K562 (cell line): ENCODE data around the gene FRMD4A. TPM values are rescaled to one million over a fixed set of nuclear protein-coding genes. Genes with fewer than 3 reads are reported as not detected.

ENCODE experiments used
- ATAC-seq: fragments of 200-7000 bp; cut with Tn5 transposase; 3 replicates; pipeline ENCODE4 v1.9.1; 2020; ENCODE audit warnings: moderate library complexity
- BruUV-seq: library from RNA; stranded (reverse); fragments of 400-500 nt; replicated peaks from 2 replicates; lab custom pipeline; 2021; lab: Mats Ljungman, UMichigan
- CTCF ChIA-PET: fragments of 300-600 bp; formaldehyde crosslinking; extraction: SDS; loops from one replicate; lab custom pipeline; 2021; ENCODE audit warnings: low intra/inter-chr PET ratio; lab: Yijun Ruan, JAX
- POLR2A ChIA-PET: fragments of 300-600, 350-650 bp; sonication (Branson Sonifier 250); formaldehyde crosslinking; extraction: SDS; loops from one replicate; lab custom pipeline; 2021; ENCODE audit warnings: antibody characterized with exemption, inconsistent platforms; lab: Yijun Ruan, JAX
- DNase-seq, 4 experiments: peaks; one replicate each; pipeline versions ENCODE4 v3.0.0 to v3.0.0-alpha.2; 2011 to 2018; ENCODE audit warnings: low spot score in 3 of 4, mixed read lengths in 3 of 4; ENCODE audit errors: extremely low read depth in 1 of 4
- FAIRE-seq: peaks from 2 replicates; lab custom pipeline; 2011; peaks lifted over from hg19 to GRCh38; lab: Jason Lieb, UNC
- H2AFZ ChIP-seq: 2 replicates; pipeline ENCODE4 v1.6.0; 2011; ENCODE audit warnings: low read depth, low read length, control low read depth, inconsistent platforms
- H3K27ac ChIP-seq: fragments of 200-600 bp; 3 replicates; pipeline ENCODE4 v1.8.0; 2011; ENCODE audit warnings: low read depth, mild to moderate bottlenecking, control low read depth, inconsistent platforms, low read length, moderate library complexity, mixed read lengths; ENCODE audit errors: extremely low read depth
- H3K27me3 ChIP-seq, 2 experiments: fragments of 300-600 bp in 1 of 2; 2 replicates in 1 of 2; 3 replicates in 1 of 2; pipeline versions ENCODE4 v1.6.0 to v1.8.0; 2011; ENCODE audit warnings: inconsistent platforms in 2 of 2, low read length in 2 of 2, mild to moderate bottlenecking in 1 of 2, mixed read lengths in 1 of 2, moderate library complexity in 1 of 2; ENCODE audit not compliant: control insufficient read depth in 2 of 2, insufficient read depth in 2 of 2
- H3K36me3 ChIP-seq: fragments of 300-600 bp; 3 replicates; pipeline ENCODE4 v1.8.0; 2011; ENCODE audit warnings: mild to moderate bottlenecking, low read length, inconsistent platforms; ENCODE audit not compliant: control insufficient read depth, insufficient read depth
- H3K4me1 ChIP-seq, 2 experiments: fragments of 200-600 bp in 1 of 2; replicated peaks in 1 of 2; 2 replicates in 1 of 2; 3 replicates in 1 of 2; pipeline versions ENCODE4 v1.5.1 to v1.8.0; 2011; ENCODE audit warnings: inconsistent platforms in 2 of 2, low read length in 2 of 2, mild to moderate bottlenecking in 1 of 2, mixed read lengths in 1 of 2, moderate library complexity in 1 of 2; ENCODE audit not compliant: control insufficient read depth in 2 of 2, insufficient read depth in 2 of 2
- H3K4me2 ChIP-seq: 2 replicates; pipeline ENCODE4 v1.6.1; 2011; ENCODE audit warnings: low read length, control low read depth, inconsistent platforms, mixed read lengths; ENCODE audit not compliant: insufficient read depth
- H3K4me3 ChIP-seq: fragments of 200-600 bp; sonication (generic), shearing (Covaris generic); 2 replicates; pipeline ENCODE4 v1.5.1; 2016; ENCODE audit warnings: control low read depth, inconsistent platforms
- H3K79me2 ChIP-seq: fragments of 200-600 bp; 3 replicates; pipeline ENCODE4 v1.8.0; 2011; ENCODE audit warnings: low read length, inconsistent platforms; ENCODE audit not compliant: control insufficient read depth, insufficient read depth
- H3K9ac ChIP-seq, 2 experiments: 2 replicates each; pipeline versions ENCODE4 v1.6.0 to v1.6.1; 2011; ENCODE audit warnings: low read depth in 2 of 2, low read length in 2 of 2, control low read depth in 1 of 2, inconsistent platforms in 1 of 2, mild to moderate bottlenecking in 1 of 2, mixed read lengths in 1 of 2; ENCODE audit not compliant: insufficient read depth in 1 of 2
- H3K9me1 ChIP-seq: one replicate; pipeline ENCODE4 v1.6.0; 2011; ENCODE audit warnings: inconsistent platforms, mild to moderate bottlenecking, low read length, moderate library complexity; ENCODE audit not compliant: control insufficient read depth, insufficient read depth
- H3K9me3 ChIP-seq: replicated peaks from 2 replicates; pipeline ENCODE4 v1.5.1; 2011; ENCODE audit warnings: low read depth, low read length, inconsistent platforms; ENCODE audit not compliant: control insufficient read depth, insufficient read depth
- H4K20me1 ChIP-seq: replicated peaks from 2 replicates; pipeline ENCODE4 v1.6.1; 2011; ENCODE audit warnings: low read length, inconsistent platforms, mixed read lengths; ENCODE audit not compliant: control insufficient read depth, insufficient read depth
- FOXJ2 ChIP-seq: fragments of 200-800 bp; sonication (Bioruptor generic); IDR thresholded peaks from 2 replicates; pipeline ENCODE4 v1.6.1; 2016; ENCODE audit warnings: missing genetic modification characterization, missing compliant biosample characterization
- HCFC1 ChIP-seq: IDR thresholded peaks from 2 replicates; pipeline ENCODE4 v1.6.1; 2012; ENCODE audit warnings: low read depth, low read length, improper control_type of control experiment
- KAT2B ChIP-seq: IDR thresholded peaks from one replicate; pipeline ENCODE4 v1.6.1; 2012; ENCODE audit warnings: low read depth, mild to moderate bottlenecking, control low read depth, inconsistent platforms, low read length, moderate library complexity
- MAFF ChIP-seq: IDR thresholded peaks from 2 replicates; pipeline ENCODE4 v1.6.1; 2012; ENCODE audit warnings: low read length, improper control_type of control experiment
- MXI1 ChIP-seq: IDR thresholded peaks from 2 replicates; pipeline ENCODE4 v1.6.1; 2011; ENCODE audit warnings: low read depth, mild to moderate bottlenecking, improper control_type of control experiment, low read length
- MYBL2 ChIP-seq, 2 experiments: fragments of 450-650 bp in 1 of 2; sonication (generic) in 1 of 2; formaldehyde crosslinking in 1 of 2; IDR thresholded peaks; 2 replicates each; pipeline versions ENCODE4 v1.6.1 to v1.8.1; 2017 to 2022; ENCODE audit warnings: borderline replicate concordance in 1 of 2, inconsistent platforms in 1 of 2, low read depth in 1 of 2, mild to moderate bottlenecking in 1 of 2, missing genetic modification reagents in 1 of 2, moderate library complexity in 1 of 2
- SREBF2 ChIP-seq: sonication (generic); formaldehyde crosslinking; IDR thresholded peaks from 2 replicates; pipeline ENCODE4 v1.4.0; 2020; ENCODE audit warnings: mild to moderate bottlenecking, missing genetic modification reagents
- ZNF146 ChIP-seq: IDR thresholded peaks from one replicate; pipeline ENCODE4 v1.6.1; 2018; ENCODE audit warnings: missing compliant biosample characterization; ENCODE audit not compliant: unreplicated experiment
- ZNF507 ChIP-seq: conservative IDR thresholded peaks from 2 replicates; pipeline ENCODE4 v1.6.1; 2017; ENCODE audit warnings: missing genetic modification characterization, missing compliant biosample characterization
- ZNF644 ChIP-seq: fragments of 200-800 bp; sonication (Bioruptor generic); IDR thresholded peaks from 2 replicates; pipeline ENCODE4 v1.6.1; 2016; ENCODE audit warnings: low read depth, missing genetic modification characterization, missing compliant biosample characterization
- ZNF780A ChIP-seq: fragments of 250-450 bp; sonication (Bioruptor Pico); IDR thresholded peaks from 2 replicates; pipeline ENCODE4 v1.5.0; 2021; ENCODE audit warnings: mild to moderate bottlenecking
- WGBS: fragments of 100-300 bp; shearing (Covaris generic); methylation state at CpG from one replicate; pipeline ENCODE4 v1.1.6; 2016; ENCODE audit warnings: low coverage, mixed read lengths; ENCODE audit not compliant: insufficient coverage; ENCODE audit errors: missing lambda C conversion rate; 5-methylcytosine and 5-hydroxymethylcytosine counted together
- in situ Hi-C: fragments of 300-500 bp; cut with MboI; formaldehyde crosslinking; loops from 4 replicates; pipeline ENCODE4 v1.15.0; 2018; ENCODE audit warnings: inconsistent platforms, mixed read lengths
- intact Hi-C: fragments of 100-400 bp; cut with micrococcal nuclease; formaldehyde crosslinking; loops from 2 replicates; pipeline ENCODE4 v1.14.2; 2022
- polyA plus RNA-seq, 8 experiments: library from polyadenylated mRNA; depleted of rRNA in 4 of 8; stranded (reverse) in 5 of 8; unstranded in 3 of 8; fragments of >200 nt; fragmentation: Nextera tagmentation in 2 of 8; fragmentation: Illumina TruSeq in 1 of 8; extraction: Ambion mirVana in 2 of 8; extraction: Trizol in 1 of 8; gene quantifications; 2 replicates each; pipeline versions ENCODE4 v1.2.1 to v1.2.3, GENCODE V29; 2011 to 2014; ENCODE audit warnings: inconsistent platforms in 1 of 8, missing spikeins in 1 of 8
- total RNA-seq, 7 experiments: library from RNA; depleted of rRNA in 6 of 7; stranded (reverse); fragments of >200 nt in 6 of 7; fragmentation: Illumina TruSeq in 2 of 7; extraction: Trizol in 2 of 7; gene quantifications; 2 replicates each; pipeline versions ENCODE4 v1.2.1 to v1.2.3, GENCODE V29; 2011 to 2021; ENCODE audit warnings: low replicate concordance in 1 of 7
- TF ChIP-seq, protein P1 (sequence below): fragments of 450-650 bp; formaldehyde crosslinking; IDR thresholded peaks from 2 replicates; pipeline ENCODE4 v1.4.0; 2022; ENCODE audit warnings: missing genetic modification characterization
- TF ChIP-seq, protein P2 (sequence below): fragments of 450-650 bp; formaldehyde crosslinking; IDR thresholded peaks from 2 replicates; pipeline ENCODE4 v1.4.0; 2020; ENCODE audit warnings: mild to moderate bottlenecking

Gene FRMD4A
- total and polyA plus RNA-seq, 9 of the 15 experiments (the other 6 are each of a cell fraction or from before 2014, with no cell fraction given), result 0.80 to 5.2 (median 3.0) TPM

DNA sequence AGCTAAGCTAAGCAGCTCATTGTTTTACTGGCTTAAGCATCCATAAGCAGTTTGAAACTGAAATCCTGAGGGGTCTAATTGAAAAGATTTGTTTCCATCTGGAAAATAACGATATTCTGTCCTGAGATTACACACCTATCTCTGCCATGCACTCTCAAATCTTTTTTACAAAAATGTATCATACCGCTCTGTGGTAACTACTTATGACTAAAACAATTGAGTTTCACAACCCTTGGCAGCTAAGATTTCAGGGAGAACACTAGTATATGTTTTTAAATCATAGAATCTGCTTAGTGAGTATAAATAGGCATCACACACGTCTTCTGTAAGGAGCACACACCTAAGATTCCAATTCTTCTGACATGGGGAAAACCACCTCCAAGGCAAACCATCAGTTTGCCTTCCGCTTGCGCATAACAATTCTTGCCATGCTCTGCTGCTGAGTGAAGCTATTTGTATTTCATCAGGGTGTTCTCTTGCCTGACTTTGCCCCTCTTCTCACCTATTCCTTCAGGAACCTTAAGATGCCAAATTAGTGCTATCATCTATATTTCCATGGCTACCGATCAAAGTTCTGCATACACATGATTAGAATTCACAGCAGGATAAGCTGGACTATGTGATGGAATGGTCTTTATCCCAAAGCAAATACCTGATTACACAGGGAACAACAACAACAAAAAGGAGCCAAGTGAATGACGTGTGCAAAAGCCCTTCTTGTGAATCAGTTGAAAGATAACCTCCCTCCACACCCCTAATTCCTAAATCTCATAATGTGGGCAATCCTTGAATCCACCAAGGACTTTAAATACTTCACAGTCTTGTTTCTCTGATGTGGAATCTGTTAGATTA is 703.0 kb downstream of the FRMD4A start:
- in situ Hi-C loops (no loop called here), intact Hi-C loops (no loop called here)
- WGBS, result 68% methylated on average over 7 of the region's 7 CpGs
- Histone ChIP-seq H3K27me3 (no peaks in the 10 kb centered on the region), H4K20me1 (no peaks in the 10 kb centered on the region), H3K9me1 (no peaks in the 10 kb centered on the region), H3K27ac (no peak overlapping the region), H2AFZ (no peak overlapping the region), H3K36me3 (peaks cover 13% of the 10 kb centered on the region; the same call in 2 of the 3 replicates)
- no peak for FAIRE-seq
- no peak for ATAC-seq
- no TSS peak for BruUV-seq
- TF ChIP-seq ZNF146 (CRISPR knock-in tag), result no peak
- TF ChIP-seq ZNF780A (CRISPR knock-in tag), result no peak
- TF ChIP-seq, all 486 proteins: peak for 0
- H3K4me2 ChIP-seq, result no peak overlapping the region
- H3K9me3 ChIP-seq, result no peaks in the 10 kb centered on the region
- DNase-seq, result no peak
- H3K79me2 ChIP-seq, result no peaks in the 10 kb centered on the region
- no peaks in the 10 kb centered on the region for H3K4me1 ChIP-seq
- ChIA-PET POLR2A (interaction anchor here (0.7 to 1.2 kb wide), 3 partner anchors 12 to 239 kb away, joined by 3 to 5 read pairs (median 4); no protein-coding TSS in a partner anchor), CTCF (no interaction called here)
- no peak overlapping the region for H3K9ac ChIP-seq
- no peak overlapping the region for H3K4me3 ChIP-seq

DNA sequence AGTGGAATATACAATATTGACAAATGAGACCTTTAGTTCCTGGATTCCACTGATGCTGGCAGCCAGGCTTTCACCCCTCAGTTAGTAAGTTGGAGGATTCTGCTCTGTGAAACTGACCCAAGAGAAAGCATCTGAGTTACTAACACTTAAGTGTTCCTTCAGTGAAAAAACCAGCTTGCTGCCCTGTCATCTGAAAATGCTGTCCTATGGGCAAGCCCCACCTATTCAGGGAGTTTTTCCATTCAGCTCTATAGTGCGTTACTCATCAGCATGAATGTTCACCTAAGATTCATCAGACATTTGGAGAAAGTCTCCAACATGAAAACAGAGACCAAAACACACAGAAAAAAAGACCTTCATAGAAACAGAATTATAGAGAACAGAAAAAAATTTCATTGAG is 706.1 kb downstream of the FRMD4A start:
- no peaks in the 10 kb centered on the region for H3K9me3 ChIP-seq
- H2AFZ ChIP-seq, result no peak overlapping the region
- in situ Hi-C loops, result no loop called here
- no peak overlapping the region for H3K9ac ChIP-seq
- no peaks in the 10 kb centered on the region for H3K4me1 ChIP-seq
- FAIRE-seq (no peak), DNase-seq (no peak), ATAC-seq (no peak)
- BruUV-seq, result no TSS peak
- H3K27me3 ChIP-seq, result no peaks in the 10 kb centered on the region
- H3K9me1 ChIP-seq, result no peaks in the 10 kb centered on the region
- POLR2A ChIA-PET, result interaction anchor here (0.6 kb wide), 1 partner anchor 301 kb away, joined by 3 read pairs; no protein-coding TSS in a partner anchor
- H3K79me2 ChIP-seq, result no peaks in the 10 kb centered on the region
- CTCF ChIA-PET, result no interaction called here
- 0 out of 3 replicates have a peak, but pooled peaks cover 5% of the 10 kb centered on the region for H3K36me3 ChIP-seq
- H3K4me3 ChIP-seq, result no peak overlapping the region
- no peaks in the 10 kb centered on the region for H4K20me1 ChIP-seq
- H3K27ac ChIP-seq, result no peak overlapping the region
- 95% methylated on average over 1 of the region's 1 CpG for WGBS
- intact Hi-C loops, result no loop called here
- H3K4me2 ChIP-seq, result no peak overlapping the region
- TF ChIP-seq HCFC1, result no peak
- TF ChIP-seq, protein P1, sequence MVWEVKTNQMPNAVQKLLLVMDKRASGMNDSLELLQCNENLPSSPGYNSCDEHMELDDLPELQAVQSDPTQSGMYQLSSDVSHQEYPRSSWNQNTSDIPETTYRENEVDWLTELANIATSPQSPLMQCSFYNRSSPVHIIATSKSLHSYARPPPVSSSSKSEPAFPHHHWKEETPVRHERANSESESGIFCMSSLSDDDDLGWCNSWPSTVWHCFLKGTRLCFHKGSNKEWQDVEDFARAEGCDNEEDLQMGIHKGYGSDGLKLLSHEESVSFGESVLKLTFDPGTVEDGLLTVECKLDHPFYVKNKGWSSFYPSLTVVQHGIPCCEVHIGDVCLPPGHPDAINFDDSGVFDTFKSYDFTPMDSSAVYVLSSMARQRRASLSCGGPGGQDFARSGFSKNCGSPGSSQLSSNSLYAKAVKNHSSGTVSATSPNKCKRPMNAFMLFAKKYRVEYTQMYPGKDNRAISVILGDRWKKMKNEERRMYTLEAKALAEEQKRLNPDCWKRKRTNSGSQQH, result no peak
- TF ChIP-seq KAT2B, result no peak
- no peak for TF ChIP-seq MXI1
- no peak for TF ChIP-seq MYBL2 (IDR thresholded peaks at IDR 0.05; ENCODE audit: low read depth)
- TF ChIP-seq MYBL2 (CRISPR knock-in tag; IDR thresholded peaks at IDR 0.05; ENCODE audit: borderline replicate concordance), result no peak
- TF ChIP-seq SREBF2 (CRISPR knock-in tag), result no peak
- no peak for TF ChIP-seq MAFF
- TF ChIP-seq ZNF644, result no peak
- TF ChIP-seq FOXJ2 (tag), result no peak
- TF ChIP-seq, protein P2, sequence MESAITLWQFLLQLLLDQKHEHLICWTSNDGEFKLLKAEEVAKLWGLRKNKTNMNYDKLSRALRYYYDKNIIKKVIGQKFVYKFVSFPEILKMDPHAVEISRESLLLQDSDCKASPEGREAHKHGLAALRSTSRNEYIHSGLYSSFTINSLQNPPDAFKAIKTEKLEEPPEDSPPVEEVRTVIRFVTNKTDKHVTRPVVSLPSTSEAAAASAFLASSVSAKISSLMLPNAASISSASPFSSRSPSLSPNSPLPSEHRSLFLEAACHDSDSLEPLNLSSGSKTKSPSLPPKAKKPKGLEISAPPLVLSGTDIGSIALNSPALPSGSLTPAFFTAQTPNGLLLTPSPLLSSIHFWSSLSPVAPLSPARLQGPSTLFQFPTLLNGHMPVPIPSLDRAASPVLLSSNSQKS (CRISPR knock-in tag), result no peak
- no peak for TF ChIP-seq ZNF507
